ENCODE measurements around the gene TNFAIP2.

GRCh38 chr14:103118663-103119404 lies 4.4 kb upstream of the TNFAIP2 start:
- TF ChIP-seq EZH2 (IDR thresholded peaks at IDR 0.05; ENCODE audit: borderline replicate concordance, low read depth, low read length, severe bottlenecking) (no peak), GATA2 (IDR thresholded peaks at IDR 0.05; ENCODE audit: insufficient read depth, insufficient read length, low read depth, low read length) (no peak), JUN (IDR thresholded peaks at IDR 0.05; ENCODE audit: borderline replicate concordance, insufficient read depth, insufficient read length, low read depth) (no peak), POLR2A (IDR thresholded peaks at IDR 0.05; ENCODE audit: low read depth, low read length) (no peak), MYC (IDR thresholded peaks at IDR 0.05; ENCODE audit: low read depth, low read length) (no peak), POLR2AphosphoS5 (IDR thresholded peaks at IDR 0.05; ENCODE audit: insufficient read depth, low read depth, low read length) (no peak)
- TF ChIP-seq, protein P1, sequence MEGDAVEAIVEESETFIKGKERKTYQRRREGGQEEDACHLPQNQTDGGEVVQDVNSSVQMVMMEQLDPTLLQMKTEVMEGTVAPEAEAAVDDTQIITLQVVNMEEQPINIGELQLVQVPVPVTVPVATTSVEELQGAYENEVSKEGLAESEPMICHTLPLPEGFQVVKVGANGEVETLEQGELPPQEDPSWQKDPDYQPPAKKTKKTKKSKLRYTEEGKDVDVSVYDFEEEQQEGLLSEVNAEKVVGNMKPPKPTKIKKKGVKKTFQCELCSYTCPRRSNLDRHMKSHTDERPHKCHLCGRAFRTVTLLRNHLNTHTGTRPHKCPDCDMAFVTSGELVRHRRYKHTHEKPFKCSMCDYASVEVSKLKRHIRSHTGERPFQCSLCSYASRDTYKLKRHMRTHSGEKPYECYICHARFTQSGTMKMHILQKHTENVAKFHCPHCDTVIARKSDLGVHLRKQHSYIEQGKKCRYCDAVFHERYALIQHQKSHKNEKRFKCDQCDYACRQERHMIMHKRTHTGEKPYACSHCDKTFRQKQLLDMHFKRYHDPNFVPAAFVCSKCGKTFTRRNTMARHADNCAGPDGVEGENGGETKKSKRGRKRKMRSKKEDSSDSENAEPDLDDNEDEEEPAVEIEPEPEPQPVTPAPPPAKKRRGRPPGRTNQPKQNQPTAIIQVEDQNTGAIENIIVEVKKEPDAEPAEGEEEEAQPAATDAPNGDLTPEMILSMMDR (IDR thresholded peaks at IDR 0.05; ENCODE audit: extremely low read depth in 1 of 2, insufficient read depth in 1 of 2, low read depth in 1 of 2, low read length in 2 of 2) = no peak
